Progenitor cell of endocrine pancreas (in vitro differentiated cells): ENCODE measurements around the gene FAR2. TPM values are rescaled to one million over a fixed set of nuclear protein-coding genes. Genes with fewer than 3 reads are reported as not detected.

Experiments used
- DNase-seq: peaks from one replicate; pipeline ENCODE4 v3.0.0; 2021; ENCODE audit warnings: low spot score; ENCODE audit not compliant: unreplicated experiment
- H3K27ac Mint-ChIP-seq: 2 replicates; pipeline ENCODE4 v1.8.0; 2021; ENCODE audit warnings: mild to moderate bottlenecking, moderate library complexity, mixed read lengths
- H3K27me3 Mint-ChIP-seq: 2 replicates; pipeline ENCODE4 v1.8.0; 2021; ENCODE audit warnings: mixed read lengths
- H3K36me3 Mint-ChIP-seq: 2 replicates; pipeline ENCODE4 v1.8.0; 2022; ENCODE audit warnings: mixed read lengths; ENCODE audit not compliant: insufficient read depth
- H3K4me1 Mint-ChIP-seq: 2 replicates; pipeline ENCODE4 v1.8.0; 2021; ENCODE audit warnings: low read depth, mixed read lengths
- H3K4me3 Mint-ChIP-seq: 2 replicates; pipeline ENCODE4 v1.8.0; 2021; ENCODE audit warnings: low read depth, mild to moderate bottlenecking, moderate library complexity, mixed read lengths
- H3K9me3 Mint-ChIP-seq: 2 replicates; pipeline ENCODE4 v1.8.0; 2021; ENCODE audit warnings: low read depth, mixed read lengths
- CTCF ChIP-seq: fragments of 200-600 bp; sonication (generic); IDR thresholded peaks from one replicate; pipeline ENCODE4 v1.5.0; 2021; ENCODE audit warnings: antibody characterized with exemption, mild to moderate bottlenecking; ENCODE audit not compliant: unreplicated experiment
- total RNA-seq: library from RNA; stranded (reverse); gene quantifications from 2 replicates; pipeline ENCODE4 v1.2.1, GENCODE V29; 2021

FAR2 gene
- total RNA-seq, 1 donor from 2014 or later = 4.8 TPM

DNA sequence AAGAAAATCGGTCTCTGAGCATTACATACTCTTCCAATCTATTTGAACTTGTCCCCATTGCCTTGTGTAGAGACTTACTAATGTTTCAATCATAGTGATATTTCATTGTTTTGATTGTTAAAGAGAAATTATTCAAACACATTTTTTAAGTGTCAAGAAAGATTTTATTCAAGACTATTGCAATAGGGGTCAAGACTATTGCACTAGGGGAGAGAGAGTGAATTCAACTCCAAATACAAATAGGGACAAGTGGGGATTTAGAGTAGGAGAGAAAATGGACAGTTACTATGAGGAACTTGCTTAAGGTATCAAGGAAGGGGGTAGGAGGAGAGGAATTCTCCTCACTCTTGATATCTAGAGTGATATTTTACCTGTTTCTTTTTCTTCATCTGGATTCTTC lies 73.1 kb downstream of the FAR2 start:
- H3K36me3 Mint-ChIP-seq = no peaks in the 10 kb centered on the region
- H3K27me3 Mint-ChIP-seq = peaks cover 5% of the 10 kb centered on the region
- no peak overlapping the region for H3K4me3 Mint-ChIP-seq

DNA sequence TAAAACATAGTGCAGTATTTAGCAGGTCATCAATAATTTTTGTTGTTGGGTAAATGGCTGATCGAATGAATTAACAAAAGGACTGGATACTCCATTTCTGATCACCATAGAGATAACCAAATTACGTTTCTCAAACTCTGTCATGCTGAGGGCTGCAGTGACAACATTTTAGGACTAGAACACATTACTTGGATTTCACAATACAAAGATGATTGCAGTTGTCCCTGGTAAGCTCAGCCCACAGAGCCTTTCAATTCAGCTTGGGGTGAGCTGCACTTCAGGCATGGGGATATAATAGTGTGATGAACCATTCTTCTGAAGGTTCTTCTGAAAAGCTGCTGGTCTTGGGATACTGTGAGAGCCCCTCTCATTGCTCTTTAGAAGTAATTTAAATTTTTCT lies 74.3 kb downstream of the FAR2 start:
- Mint-ChIP-seq H3K4me3 (no peak overlapping the region), H3K27ac (no peak overlapping the region), H3K27me3 (peaks cover 5% of the 10 kb centered on the region), H3K4me1 (no peaks in the 10 kb centered on the region), H3K9me3 (peaks cover 8% of the 10 kb centered on the region), H3K36me3 (no peaks in the 10 kb centered on the region)
- TF ChIP-seq CTCF = no peak
- no peak for DNase-seq

More for the DNA sequence above, 73.1 kb downstream of the FAR2 start:
- TF ChIP-seq CTCF = no peak
- H3K9me3 Mint-ChIP-seq = peaks cover 8% of the 10 kb centered on the region
- DNase-seq = no peak
- no peak overlapping the region for H3K27ac Mint-ChIP-seq
- H3K4me1 Mint-ChIP-seq = no peaks in the 10 kb centered on the region

DNA sequence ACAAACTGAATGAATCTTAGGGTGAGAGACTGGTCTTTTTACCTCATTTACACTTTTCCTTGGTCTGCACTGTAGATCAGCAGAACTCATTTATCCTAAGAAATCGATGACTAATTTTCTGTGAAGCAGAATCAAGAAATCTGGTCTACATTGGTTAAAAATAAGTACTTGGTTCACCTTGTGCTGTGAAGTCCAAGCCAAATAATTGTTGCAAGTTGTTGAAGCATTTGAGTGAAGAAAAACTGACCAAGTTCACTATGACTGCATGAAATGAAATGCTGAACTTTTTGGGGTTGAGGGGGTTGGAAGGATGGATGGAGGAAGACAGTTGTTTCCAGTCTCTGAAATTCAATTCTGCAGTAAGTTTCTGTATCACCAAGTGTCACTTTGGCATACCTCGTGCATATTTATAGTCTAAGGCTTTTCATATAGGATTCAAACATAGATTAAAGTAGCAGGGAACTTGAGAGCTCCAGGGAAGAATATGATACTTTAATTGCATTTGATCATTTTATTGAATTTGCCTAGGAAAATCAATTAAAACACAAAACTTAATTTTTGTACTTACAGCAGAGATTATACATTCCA lies 75.0 kb downstream of the FAR2 start:
- Mint-ChIP-seq H3K36me3 (no peaks in the 10 kb centered on the region), H3K4me3 (no peak overlapping the region), H3K9me3 (peaks cover 8% of the 10 kb centered on the region), H3K27ac (no peak overlapping the region), H3K27me3 (peaks cover 5% of the 10 kb centered on the region), H3K4me1 (no peaks in the 10 kb centered on the region)
- DNase-seq = no peak
- TF ChIP-seq CTCF = no peak

DNA sequence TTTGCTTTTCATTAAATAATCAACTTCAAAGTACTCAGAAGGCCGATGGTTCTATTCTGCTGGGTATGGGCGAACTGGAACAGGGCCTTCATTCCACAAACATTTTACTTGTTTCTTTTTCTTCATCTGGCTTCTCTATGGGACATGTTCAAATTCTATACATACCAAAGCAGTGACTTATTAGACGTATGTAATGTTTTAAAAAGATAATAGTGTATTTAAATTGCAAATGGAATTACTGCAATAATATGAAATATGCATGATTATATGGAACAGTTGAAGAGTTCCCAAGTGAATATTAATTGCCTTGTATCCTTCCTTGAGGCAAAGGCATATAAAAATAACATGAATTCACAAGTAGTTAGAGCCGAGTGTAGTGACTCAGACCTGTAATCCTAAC lies 75.5 kb downstream of the FAR2 start:
- DNase-seq = no peak
- H3K36me3 Mint-ChIP-seq = no peaks in the 10 kb centered on the region
- H3K9me3 Mint-ChIP-seq = peaks cover 8% of the 10 kb centered on the region
- peaks cover 5% of the 10 kb centered on the region for H3K27me3 Mint-ChIP-seq
- H3K4me1 Mint-ChIP-seq = no peaks in the 10 kb centered on the region
- no peak overlapping the region for H3K4me3 Mint-ChIP-seq
- TF ChIP-seq CTCF = no peak
- no peak overlapping the region for H3K27ac Mint-ChIP-seq

DNA sequence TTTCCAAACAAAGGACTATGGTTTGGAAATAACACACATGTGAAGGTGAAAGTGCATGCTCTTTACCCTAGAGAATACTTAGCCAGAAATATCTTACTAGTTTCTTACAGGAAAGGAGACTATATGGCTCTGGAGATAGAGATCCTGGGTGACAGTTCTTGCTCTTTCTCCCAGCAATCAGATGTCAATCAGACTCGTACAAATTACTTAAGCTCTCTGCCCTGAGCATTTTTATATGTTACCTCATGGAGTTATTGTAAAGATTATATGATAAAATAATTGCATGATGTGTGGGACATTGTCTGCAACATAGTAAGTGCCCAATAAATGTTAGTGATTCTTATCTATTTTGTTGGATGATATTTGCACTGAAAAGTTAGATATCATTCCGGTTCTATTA lies 76.8 kb downstream of the FAR2 start:
- Mint-ChIP-seq H3K36me3 (no peaks in the 10 kb centered on the region), H3K27ac (no peak overlapping the region), H3K9me3 (peaks cover 4% of the 10 kb centered on the region), H3K27me3 (peaks cover 5% of the 10 kb centered on the region), H3K4me1 (no peaks in the 10 kb centered on the region), H3K4me3 (no peak overlapping the region)
- DNase-seq = no peak
- no peak for TF ChIP-seq CTCF
